GM15510 (cell line): ENCODE results near the gene ADAMTS17.

Experiments
- POLR2A ChIP-seq: IDR thresholded peaks from 3 replicates; pipeline ENCODE4 v1.6.1; 2011; ENCODE audit warnings: borderline replicate concordance; ENCODE audit not compliant: insufficient read length; ENCODE audit errors: extremely low read depth

Gene ADAMTS17

GRCh38 chr15:100346866-100347512 is 5.2 kb upstream of the ADAMTS17 start:
- TF ChIP-seq POLR2A = no peak

DNA sequence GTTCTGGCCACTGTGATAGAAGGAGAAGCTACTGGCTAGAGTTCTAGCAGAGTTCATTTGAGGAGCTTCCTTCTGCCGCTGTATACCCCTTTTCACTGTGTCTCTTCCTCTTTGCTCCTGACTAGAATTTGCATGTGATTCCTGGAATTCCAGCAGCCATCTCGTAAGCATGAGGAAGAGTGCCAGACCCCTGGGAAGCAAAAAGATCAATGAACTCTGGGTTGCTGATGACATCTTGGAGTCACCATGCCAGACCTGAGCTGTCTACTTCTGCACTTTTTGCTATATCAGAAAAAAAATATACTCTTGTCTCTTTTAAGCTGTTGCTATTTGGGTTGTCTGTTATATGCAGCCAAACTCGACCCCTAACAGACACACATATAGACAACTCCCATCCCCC is 3.7 kb upstream of the ADAMTS17 start:
- no peak for TF ChIP-seq POLR2A

DNA sequence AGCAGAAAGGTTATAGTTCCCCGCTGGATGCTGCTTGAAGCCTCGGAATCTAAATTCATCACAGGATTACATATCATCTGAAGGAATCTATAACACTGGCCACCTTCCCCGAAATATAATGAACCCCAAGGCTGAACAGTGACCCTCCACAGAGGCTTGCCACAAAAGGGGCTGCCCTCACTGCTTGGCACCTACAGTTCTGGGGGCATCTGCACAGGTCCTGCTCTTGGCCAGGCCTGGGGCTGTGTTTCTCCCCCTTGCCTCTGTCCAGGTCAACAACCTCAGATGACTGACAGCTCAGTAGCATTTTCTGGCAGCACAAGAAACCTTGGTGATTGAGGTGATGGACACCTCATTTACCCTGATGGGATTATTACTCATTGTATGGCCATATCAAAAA is 1.5 kb upstream of the ADAMTS17 start:
- TF ChIP-seq POLR2A = no peak

- TF ChIP-seq POLR2A = no peak
Observed at GRCh38 chr15:100341239-100341749, 481 bp downstream of the ADAMTS17 start.

DNA sequence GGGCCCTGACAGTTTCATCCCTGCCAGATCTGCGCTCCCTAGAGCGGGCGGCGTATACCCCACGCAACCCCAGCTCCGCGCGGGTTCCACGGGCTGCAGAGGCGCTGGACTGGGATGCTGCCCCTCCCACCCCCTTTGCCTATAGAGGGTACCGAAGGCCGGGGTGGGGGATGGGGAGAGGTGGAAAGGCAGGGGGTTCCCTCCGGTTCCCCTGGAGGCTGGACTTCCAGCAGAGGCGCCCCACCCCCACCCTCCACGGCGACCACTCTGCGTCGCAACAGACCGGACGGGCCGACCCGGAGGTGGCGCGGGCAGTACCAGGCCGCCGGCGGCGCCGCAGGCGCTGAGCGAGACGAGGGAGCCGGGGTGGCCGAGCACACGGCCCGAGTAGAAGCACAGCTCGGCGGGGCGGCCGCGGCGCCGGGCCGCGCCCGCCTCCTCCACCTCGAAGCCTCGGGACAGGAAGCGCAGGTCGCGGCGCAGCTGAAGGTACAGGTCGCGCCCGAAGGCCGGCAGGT is 995 bp downstream of the ADAMTS17 start:
- TF ChIP-seq POLR2A = no peak

GRCh38 chr15:100339999-100340398 is 1.8 kb downstream of the ADAMTS17 start:
- TF ChIP-seq POLR2A = no peak

DNA sequence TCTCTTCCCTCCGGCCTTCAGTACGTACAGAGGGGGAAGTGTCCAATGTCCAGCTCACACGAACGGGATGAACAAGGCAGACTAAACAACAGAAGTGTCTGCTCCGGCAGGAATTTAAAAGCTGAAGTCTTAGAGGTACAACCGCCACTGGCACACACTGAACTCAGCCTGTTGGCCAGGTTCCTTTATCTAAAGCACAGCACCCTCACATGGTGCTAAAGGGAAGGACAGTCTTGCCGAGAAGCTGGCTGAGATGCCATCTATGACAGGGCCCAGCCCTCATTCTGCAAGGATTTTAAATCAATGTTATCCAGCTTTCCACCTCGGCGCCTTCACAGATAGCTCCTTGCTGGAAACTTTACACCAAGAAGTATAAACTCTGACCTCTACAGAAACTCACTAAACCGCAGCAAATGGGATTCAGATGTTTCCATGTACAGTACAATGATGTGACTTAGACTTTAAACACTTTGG is 2.8 kb downstream of the ADAMTS17 start:
- TF ChIP-seq POLR2A = no peak

DNA sequence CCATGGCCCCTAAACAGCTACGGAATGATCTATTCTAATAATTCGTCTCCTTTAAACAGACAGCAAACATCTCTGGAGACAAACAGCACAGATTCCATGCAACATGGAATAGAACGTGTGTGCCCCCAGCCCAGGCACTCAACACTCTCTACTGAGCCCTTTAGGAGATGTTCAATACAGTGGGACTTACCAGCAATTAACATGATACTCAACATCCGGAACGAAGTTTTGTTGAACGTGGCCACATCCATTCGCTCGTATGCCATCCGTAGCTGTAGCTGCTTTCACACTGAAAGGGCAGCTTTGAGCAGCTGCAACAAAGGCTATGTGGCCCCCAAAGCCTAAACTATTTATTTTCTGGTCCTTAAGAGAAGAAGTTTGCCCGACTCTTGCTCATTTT is 3.5 kb downstream of the ADAMTS17 start:
- TF ChIP-seq POLR2A = no peak

- no peak for TF ChIP-seq POLR2A
Observed at GRCh38 chr15:100337096-100338044, 4.4 kb downstream of the ADAMTS17 start.

- TF ChIP-seq POLR2A = no peak
Observed at GRCh38 chr15:100336061-100336460, 5.7 kb downstream of the ADAMTS17 start.

DNA sequence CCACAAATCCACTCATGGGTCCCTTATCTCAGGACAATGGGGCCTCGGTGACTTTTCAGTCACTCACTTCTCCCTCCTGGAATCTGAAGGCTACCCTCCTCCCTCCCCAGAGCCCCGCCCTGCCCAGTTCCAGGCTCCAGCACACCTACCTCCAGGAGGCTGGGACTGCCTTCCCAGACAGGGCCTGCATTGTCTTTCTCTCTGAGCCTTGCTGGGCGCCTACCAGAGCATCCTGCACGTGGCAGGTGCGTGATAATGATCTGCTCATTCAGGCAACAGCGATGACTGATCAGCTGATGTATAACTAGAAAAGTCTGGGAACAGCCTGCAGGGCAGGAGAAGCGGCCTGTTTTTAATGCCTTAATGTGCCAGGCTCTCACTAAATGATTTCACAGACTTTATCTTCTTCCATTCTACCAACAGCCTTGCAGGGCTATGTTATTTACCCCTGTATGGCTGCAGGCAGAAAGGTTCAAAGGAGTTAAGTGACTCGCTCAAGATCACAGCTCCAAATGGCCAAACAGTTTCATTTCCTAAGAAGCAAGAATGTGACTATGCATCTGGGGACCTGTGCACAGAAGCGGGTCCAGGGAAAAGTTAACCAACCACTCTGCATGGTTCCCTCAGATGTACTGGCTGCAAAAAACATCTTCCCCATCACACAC is 6.3 kb downstream of the ADAMTS17 start:
- no peak for TF ChIP-seq POLR2A

DNA sequence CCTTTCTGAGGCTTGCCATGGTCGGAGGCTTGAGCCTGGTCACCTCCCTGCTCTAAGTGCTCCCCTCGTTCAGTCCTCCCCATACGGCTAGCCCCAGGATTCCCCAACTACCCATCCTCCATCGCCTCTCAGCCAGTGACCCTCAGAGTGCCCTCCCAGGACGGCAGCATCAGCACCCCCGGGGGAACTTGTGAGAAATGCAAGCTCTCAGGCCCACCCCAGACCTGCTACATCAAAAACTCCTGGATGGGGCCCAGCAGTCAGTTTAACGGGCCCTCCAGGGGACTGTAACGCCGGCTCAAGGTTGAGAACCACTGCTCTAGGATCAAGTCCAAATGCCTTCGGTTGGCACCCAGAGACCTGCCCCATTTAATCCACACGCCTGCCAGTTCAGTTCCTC is 6.9 kb downstream of the ADAMTS17 start:
- no peak for TF ChIP-seq POLR2A

GRCh38 chr15:100334456-100334855 is 7.3 kb downstream of the ADAMTS17 start:
- no peak for TF ChIP-seq POLR2A

DNA sequence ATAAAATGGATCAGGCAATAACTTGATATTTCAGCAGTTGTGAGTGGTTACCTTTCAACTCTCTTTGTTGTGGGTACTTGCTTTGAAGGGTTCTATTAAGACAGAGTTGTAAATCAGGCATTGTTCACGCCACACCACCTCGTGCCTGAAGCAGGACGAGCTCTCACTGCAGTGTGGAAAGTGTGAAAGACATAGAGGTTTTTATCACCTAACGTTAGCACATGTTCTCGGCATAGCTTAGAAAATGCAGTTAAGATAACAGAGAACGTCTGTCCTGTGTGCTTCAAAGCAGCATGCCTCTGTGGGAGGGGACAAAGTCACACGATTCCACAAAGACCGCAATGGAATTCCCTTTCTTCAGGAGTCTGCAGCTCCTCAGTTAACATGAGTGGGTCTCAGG is 7.8 kb downstream of the ADAMTS17 start:
- TF ChIP-seq POLR2A = no peak

DNA sequence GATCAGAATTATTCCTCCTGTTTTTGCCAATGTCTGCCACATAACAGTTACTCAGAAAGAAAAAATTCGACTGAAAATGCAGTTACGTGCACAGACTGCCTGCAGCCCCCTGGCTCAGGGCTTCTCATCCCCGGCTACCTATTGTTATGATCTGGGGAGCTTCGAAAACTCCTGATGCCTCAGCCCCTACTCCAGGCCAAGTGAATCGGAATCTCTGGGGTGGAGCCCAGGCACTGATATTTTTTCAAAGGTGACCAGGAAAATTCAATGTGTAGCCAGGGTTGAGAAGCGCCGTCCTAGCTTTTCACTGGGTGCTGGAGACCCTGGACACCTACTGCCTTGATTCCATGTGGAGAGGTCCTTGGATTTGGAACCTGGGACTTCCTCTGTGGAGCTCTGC is 8.5 kb downstream of the ADAMTS17 start:
- no peak for TF ChIP-seq POLR2A
